ENCODE measurements around the gene USE1.

- TF ChIP-seq, protein P1, sequence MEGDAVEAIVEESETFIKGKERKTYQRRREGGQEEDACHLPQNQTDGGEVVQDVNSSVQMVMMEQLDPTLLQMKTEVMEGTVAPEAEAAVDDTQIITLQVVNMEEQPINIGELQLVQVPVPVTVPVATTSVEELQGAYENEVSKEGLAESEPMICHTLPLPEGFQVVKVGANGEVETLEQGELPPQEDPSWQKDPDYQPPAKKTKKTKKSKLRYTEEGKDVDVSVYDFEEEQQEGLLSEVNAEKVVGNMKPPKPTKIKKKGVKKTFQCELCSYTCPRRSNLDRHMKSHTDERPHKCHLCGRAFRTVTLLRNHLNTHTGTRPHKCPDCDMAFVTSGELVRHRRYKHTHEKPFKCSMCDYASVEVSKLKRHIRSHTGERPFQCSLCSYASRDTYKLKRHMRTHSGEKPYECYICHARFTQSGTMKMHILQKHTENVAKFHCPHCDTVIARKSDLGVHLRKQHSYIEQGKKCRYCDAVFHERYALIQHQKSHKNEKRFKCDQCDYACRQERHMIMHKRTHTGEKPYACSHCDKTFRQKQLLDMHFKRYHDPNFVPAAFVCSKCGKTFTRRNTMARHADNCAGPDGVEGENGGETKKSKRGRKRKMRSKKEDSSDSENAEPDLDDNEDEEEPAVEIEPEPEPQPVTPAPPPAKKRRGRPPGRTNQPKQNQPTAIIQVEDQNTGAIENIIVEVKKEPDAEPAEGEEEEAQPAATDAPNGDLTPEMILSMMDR (IDR thresholded peaks at IDR 0.05; ENCODE audit: low read depth, low read length, missing input control), result no peak
- TF ChIP-seq TAF1 (conservative IDR thresholded peaks at IDR 0.05) (no peak), SP1 (IDR thresholded peaks at IDR 0.05) (no peak), ATF3 (IDR thresholded peaks at IDR 0.05) (no peak), RXRA (IDR thresholded peaks at IDR 0.05) (no peak), JUND (IDR thresholded peaks at IDR 0.05) (no peak)
Measured at GRCh38 chr19:17178291-17178690, 36.9 kb upstream of the USE1 start.
